H1 (cell line): ENCODE measurements around the gene CALML5. TPM values are rescaled to one million over a fixed set of nuclear protein-coding genes. Genes with fewer than 3 reads are reported as not detected.

Experiments used
- polyA plus RNA-seq, 7 experiments: library from polyadenylated mRNA; depleted of rRNA in 3 of 7; stranded (reverse) in 5 of 7; unstranded in 2 of 7; fragments of >200 nt in 5 of 7; fragments of 200-250 nt in 2 of 7; gene quantifications; 1 replicate in 5 of 7; 2 replicates in 1 of 7; 4 replicates in 1 of 7; pipeline versions ENCODE4 v1.2.1 to v1.2.3, GENCODE V29; 2011 to 2013; ENCODE audit warnings: missing spikeins in 2 of 7, mixed read lengths in 2 of 7
- total RNA-seq: library from RNA; stranded (reverse); fragmentation: NEBNext Ultra II Directional; extraction: Animal tissue kit (Norgen Biotek cat#: 25700); gene quantifications from 2 replicates; pipeline ENCODE4 v1.2.1, GENCODE V29; 2021
- TF ChIP-seq, protein P1 (sequence below): fragments of 300-600 bp; sonication (generic); IDR thresholded peaks from 2 replicates; pipeline ENCODE4 v1.7.1; 2012; ENCODE audit warnings: low read length, moderate library complexity, mild to moderate bottlenecking, inconsistent platforms; ENCODE audit not compliant: insufficient replicate concordance

The CALML5 gene
- total and polyA plus RNA-seq, 2 of the 8 experiments (the other 6 are each of a cell fraction or from before 2014, with no cell fraction given), result not detected

DNA sequence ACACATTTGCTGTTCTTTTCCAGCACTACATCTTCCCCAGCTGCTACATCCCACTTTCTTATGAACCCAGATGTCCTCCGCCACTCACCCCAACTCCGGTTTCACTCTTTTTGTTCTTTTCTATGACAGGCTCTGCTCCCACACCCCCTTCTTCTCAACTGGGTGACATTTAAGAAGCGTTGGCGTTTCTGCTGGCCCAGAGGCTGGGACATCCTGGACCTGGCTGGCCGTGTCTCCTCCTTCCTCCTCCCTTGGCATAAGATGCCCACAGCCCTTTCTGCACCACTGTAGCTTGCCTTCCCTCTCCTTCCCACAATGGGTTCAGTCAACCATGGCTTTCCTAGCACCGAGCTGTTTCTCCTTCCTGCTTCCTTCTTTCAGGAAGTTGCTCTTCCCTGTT, 9.4 kb upstream of the CALML5 start (continued):
- TF ChIP-seq, protein P1, sequence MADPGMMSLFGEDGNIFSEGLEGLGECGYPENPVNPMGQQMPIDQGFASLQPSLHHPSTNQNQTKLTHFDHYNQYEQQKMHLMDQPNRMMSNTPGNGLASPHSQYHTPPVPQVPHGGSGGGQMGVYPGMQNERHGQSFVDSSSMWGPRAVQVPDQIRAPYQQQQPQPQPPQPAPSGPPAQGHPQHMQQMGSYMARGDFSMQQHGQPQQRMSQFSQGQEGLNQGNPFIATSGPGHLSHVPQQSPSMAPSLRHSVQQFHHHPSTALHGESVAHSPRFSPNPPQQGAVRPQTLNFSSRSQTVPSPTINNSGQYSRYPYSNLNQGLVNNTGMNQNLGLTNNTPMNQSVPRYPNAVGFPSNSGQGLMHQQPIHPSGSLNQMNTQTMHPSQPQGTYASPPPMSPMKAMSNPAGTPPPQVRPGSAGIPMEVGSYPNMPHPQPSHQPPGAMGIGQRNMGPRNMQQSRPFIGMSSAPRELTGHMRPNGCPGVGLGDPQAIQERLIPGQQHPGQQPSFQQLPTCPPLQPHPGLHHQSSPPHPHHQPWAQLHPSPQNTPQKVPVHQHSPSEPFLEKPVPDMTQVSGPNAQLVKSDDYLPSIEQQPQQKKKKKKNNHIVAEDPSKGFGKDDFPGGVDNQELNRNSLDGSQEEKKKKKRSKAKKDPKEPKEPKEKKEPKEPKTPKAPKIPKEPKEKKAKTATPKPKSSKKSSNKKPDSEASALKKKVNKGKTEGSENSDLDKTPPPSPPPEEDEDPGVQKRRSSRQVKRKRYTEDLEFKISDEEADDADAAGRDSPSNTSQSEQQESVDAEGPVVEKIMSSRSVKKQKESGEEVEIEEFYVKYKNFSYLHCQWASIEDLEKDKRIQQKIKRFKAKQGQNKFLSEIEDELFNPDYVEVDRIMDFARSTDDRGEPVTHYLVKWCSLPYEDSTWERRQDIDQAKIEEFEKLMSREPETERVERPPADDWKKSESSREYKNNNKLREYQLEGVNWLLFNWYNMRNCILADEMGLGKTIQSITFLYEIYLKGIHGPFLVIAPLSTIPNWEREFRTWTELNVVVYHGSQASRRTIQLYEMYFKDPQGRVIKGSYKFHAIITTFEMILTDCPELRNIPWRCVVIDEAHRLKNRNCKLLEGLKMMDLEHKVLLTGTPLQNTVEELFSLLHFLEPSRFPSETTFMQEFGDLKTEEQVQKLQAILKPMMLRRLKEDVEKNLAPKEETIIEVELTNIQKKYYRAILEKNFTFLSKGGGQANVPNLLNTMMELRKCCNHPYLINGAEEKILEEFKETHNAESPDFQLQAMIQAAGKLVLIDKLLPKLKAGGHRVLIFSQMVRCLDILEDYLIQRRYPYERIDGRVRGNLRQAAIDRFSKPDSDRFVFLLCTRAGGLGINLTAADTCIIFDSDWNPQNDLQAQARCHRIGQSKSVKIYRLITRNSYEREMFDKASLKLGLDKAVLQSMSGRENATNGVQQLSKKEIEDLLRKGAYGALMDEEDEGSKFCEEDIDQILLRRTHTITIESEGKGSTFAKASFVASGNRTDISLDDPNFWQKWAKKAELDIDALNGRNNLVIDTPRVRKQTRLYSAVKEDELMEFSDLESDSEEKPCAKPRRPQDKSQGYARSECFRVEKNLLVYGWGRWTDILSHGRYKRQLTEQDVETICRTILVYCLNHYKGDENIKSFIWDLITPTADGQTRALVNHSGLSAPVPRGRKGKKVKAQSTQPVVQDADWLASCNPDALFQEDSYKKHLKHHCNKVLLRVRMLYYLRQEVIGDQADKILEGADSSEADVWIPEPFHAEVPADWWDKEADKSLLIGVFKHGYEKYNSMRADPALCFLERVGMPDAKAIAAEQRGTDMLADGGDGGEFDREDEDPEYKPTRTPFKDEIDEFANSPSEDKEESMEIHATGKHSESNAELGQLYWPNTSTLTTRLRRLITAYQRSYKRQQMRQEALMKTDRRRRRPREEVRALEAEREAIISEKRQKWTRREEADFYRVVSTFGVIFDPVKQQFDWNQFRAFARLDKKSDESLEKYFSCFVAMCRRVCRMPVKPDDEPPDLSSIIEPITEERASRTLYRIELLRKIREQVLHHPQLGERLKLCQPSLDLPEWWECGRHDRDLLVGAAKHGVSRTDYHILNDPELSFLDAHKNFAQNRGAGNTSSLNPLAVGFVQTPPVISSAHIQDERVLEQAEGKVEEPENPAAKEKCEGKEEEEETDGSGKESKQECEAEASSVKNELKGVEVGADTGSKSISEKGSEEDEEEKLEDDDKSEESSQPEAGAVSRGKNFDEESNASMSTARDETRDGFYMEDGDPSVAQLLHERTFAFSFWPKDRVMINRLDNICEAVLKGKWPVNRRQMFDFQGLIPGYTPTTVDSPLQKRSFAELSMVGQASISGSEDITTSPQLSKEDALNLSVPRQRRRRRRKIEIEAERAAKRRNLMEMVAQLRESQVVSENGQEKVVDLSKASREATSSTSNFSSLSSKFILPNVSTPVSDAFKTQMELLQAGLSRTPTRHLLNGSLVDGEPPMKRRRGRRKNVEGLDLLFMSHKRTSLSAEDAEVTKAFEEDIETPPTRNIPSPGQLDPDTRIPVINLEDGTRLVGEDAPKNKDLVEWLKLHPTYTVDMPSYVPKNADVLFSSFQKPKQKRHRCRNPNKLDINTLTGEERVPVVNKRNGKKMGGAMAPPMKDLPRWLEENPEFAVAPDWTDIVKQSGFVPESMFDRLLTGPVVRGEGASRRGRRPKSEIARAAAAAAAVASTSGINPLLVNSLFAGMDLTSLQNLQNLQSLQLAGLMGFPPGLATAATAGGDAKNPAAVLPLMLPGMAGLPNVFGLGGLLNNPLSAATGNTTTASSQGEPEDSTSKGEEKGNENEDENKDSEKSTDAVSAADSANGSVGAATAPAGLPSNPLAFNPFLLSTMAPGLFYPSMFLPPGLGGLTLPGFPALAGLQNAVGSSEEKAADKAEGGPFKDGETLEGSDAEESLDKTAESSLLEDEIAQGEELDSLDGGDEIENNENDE, result no peak
